OCI-LY1 (cell line): Measurements from ENCODE around the gene LCMT2.

Experiments used
- CTCF ChIP-seq: fragments of 200-600 bp; sonication (generic), shearing (Covaris generic); IDR thresholded peaks from 2 replicates; pipeline ENCODE4 v1.5.1; 2017; ENCODE audit warnings: mild to moderate bottlenecking, antibody characterized with exemption, low read length, moderate library complexity, mixed read lengths
- EZH2 ChIP-seq: fragments of 200-600 bp; sonication (generic), shearing (Covaris generic); IDR thresholded peaks from 2 replicates; pipeline ENCODE4 v1.8.0; 2017; ENCODE audit warnings: borderline replicate concordance, mixed run types, mild to moderate bottlenecking, antibody characterized with exemption, low read length, moderate library complexity, mixed read lengths

DNA sequence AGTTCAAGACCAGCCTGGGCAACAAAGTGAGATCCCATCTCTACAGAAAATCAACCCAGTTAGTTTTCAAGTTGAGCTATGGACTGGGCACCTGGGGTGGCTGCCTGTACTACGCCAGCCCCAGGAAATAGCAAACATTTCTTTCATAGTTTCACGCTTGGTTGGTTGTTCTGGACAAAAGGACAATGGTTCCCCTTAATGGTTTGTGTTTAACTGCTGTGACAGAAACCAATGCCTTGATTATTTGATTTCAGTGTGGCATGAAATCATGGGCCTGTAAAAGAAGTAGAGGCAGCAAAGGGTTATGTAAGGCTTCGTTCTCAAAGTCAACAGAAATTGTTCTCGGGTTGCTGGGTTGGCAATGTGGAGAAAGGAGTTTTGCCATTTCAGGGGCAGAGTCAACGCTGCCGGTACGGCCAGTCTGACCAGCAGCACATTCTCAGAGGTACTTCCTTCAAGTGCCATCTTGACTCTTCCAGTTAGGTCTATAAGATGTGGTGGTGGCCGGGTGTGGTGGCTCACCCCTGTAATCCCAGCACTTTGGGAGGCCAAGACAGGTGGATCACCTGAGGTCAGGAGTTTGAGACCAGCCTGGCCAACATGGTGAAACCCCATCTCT is 12.7 kb downstream of the LCMT2 start:
- no peak for TF ChIP-seq EZH2
- no peak for TF ChIP-seq CTCF
